ENCODE results near the gene EFNA3.

The EFNA3 gene

GRCh38 chr1:155123801-155124200 is 45.2 kb downstream of the EFNA3 start:
- TF ChIP-seq CTCF (IDR thresholded peaks at IDR 0.05; ENCODE audit: insufficient read depth, low read length, missing control alignments) = no peak
- H3K4me3 ChIP-seq (ENCODE audit: low read depth, low read length) = no peak overlapping the region
- ChIA-PET CTCF (interaction anchor here (0.7 to 8.0 kb wide), 2 partner anchors 32 to 124 kb away, joined by 3 to 52 read pairs; no protein-coding TSS in a partner anchor), POLR2A (no interaction called here)
- no peak for DNase-seq (ENCODE audit: low read depth, low spot score)

GRCh38 chr1:155124503-155125463 is 46.1 kb downstream of the EFNA3 start:
- ChIA-PET CTCF (interaction anchor here (1.2 to 8.0 kb wide), 5 partner anchors 9 to 48 kb away, joined by 3 to 52 read pairs (median 5); partner anchors contain the start of gene KRTCAP2), POLR2A (no interaction called here)
- no peak for TF ChIP-seq CTCF (IDR thresholded peaks at IDR 0.05; ENCODE audit: insufficient read depth, low read length, missing control alignments)
- no peak for DNase-seq (ENCODE audit: low read depth, low spot score)
- H3K4me3 ChIP-seq (ENCODE audit: low read depth, low read length) = no peak overlapping the region

- POLR2A ChIA-PET = no interaction called here
- no peak overlapping the region for H3K4me3 ChIP-seq (ENCODE audit: low read depth, low read length)
- DNase-seq (ENCODE audit: low read depth, low spot score) = no peak
- TF ChIP-seq CTCF (IDR thresholded peaks at IDR 0.05; ENCODE audit: insufficient read depth, low read length, missing control alignments) = no peak
- CTCF ChIA-PET = interaction anchor here (1.2 to 8.0 kb wide), 5 partner anchors 10 to 47 kb away, joined by 3 to 52 read pairs (median 5); partner anchors contain the start of gene KRTCAP2
Observed at GRCh38 chr1:155125511-155125945, 46.9 kb downstream of the EFNA3 start.

GRCh38 chr1:155125946-155126555 is 47.4 kb downstream of the EFNA3 start:
- TF ChIP-seq CTCF (IDR thresholded peaks at IDR 0.05; ENCODE audit: insufficient read depth, low read length, missing control alignments) = no peak
- ChIA-PET CTCF (interaction anchor here (1.2 to 8.0 kb wide), 4 partner anchors 35 to 47 kb away, joined by 5 to 52 read pairs (median 6); partner anchors contain the start of gene KRTCAP2), POLR2A (no interaction called here)
- H3K4me3 ChIP-seq (ENCODE audit: low read depth, low read length) = no peak overlapping the region
- no peak for DNase-seq (ENCODE audit: low read depth, low spot score)

- no peak for TF ChIP-seq CTCF (IDR thresholded peaks at IDR 0.05; ENCODE audit: insufficient read depth, low read length, missing control alignments)
- POLR2A ChIA-PET = no interaction called here
- no peak for DNase-seq (ENCODE audit: low read depth, low spot score)
- CTCF ChIA-PET = interaction anchor here (1.7 to 8.0 kb wide), 2 partner anchors 35 to 46 kb away, joined by 7 to 52 read pairs; partner anchors contain the start of gene KRTCAP2
- no peak overlapping the region; the same call in 1 of the 2 replicates for H3K4me3 ChIP-seq (ENCODE audit: low read depth, low read length)
Observed at GRCh38 chr1:155126556-155127104, 48.0 kb downstream of the EFNA3 start.
